Loucy (cell line): ENCODE results near the gene CFAP45.

ENCODE experiments used
- EZH2phosphoT487 ChIP-seq: fragments of 200-600 bp; IDR thresholded peaks from 2 replicates; pipeline ENCODE4 v1.6.1; 2018; ENCODE audit warnings: antibody characterized with exemption, mild to moderate bottlenecking, moderate library complexity, borderline replicate concordance
- TF ChIP-seq, protein P1 (sequence below): fragments of 200-600 bp; sonication (generic); conservative IDR thresholded peaks from 2 replicates; pipeline ENCODE4 v1.5.1; 2014; ENCODE audit warnings: mild to moderate bottlenecking, antibody characterized with exemption, low read length

DNA sequence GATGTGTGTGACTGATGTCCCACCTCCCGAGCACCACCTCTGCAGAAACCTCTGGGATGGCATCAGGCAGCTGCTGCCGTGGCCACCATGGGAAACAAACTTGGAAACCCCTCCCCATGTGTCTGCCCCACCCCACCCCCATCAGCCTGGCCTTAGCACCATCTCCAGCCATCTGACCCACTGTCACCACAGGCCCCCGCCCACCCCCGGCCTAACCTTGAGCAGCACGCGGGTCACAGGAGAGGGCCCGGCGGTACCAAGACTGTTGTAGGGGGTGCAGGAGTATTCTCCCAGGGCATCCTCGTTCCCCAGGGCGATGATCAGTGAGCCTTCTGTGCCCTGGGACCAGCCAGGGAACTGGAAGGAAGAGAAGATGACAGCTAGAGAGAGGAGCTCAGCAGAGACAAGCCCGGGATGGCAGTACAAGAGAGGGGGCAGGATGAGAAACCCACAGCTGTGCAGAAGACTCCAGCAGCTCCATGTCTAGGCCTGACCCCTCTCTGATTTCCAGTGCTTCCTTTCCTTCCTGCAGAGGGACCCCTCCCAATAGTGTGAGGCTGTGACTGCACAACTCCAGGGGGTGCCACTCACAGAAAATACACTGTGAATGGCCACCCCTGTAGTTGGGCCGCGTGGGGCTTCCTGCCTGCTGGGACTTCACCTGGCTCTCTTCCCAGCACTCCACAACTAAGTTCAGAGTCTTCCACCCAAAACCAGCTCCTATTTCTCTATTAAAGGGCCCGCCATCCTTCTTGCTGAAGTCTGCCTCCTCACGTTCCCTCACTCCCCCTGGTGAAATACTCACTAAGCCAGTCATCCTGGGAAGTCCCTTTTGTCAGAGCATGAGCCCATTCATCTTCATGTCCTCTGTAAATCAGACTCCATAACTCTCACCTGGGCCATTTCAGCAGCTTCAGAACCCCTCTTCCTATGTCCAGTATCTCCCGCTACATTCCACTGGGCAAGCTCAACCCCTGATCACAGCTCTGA is 32.6 kb upstream of the CFAP45 start:
- TF ChIP-seq, protein P1, sequence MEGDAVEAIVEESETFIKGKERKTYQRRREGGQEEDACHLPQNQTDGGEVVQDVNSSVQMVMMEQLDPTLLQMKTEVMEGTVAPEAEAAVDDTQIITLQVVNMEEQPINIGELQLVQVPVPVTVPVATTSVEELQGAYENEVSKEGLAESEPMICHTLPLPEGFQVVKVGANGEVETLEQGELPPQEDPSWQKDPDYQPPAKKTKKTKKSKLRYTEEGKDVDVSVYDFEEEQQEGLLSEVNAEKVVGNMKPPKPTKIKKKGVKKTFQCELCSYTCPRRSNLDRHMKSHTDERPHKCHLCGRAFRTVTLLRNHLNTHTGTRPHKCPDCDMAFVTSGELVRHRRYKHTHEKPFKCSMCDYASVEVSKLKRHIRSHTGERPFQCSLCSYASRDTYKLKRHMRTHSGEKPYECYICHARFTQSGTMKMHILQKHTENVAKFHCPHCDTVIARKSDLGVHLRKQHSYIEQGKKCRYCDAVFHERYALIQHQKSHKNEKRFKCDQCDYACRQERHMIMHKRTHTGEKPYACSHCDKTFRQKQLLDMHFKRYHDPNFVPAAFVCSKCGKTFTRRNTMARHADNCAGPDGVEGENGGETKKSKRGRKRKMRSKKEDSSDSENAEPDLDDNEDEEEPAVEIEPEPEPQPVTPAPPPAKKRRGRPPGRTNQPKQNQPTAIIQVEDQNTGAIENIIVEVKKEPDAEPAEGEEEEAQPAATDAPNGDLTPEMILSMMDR = no peak
- no peak for TF ChIP-seq EZH2phosphoT487
